ENCODE data around the gene ONECUT1.

The ONECUT1 gene

GRCh38 chr15:52783929-52784798, 6.0 kb downstream of the ONECUT1 start:
- DNase-seq (ENCODE audit: low read depth in 3 of 3), result no peak

GRCh38 chr15:52783191-52783829, 6.8 kb downstream of the ONECUT1 start:
- DNase-seq (ENCODE audit: low read depth in 3 of 3), result no peak

GRCh38 chr15:52782514-52782913, 7.6 kb downstream of the ONECUT1 start:
- no peak for DNase-seq (ENCODE audit: low read depth in 3 of 3)

- peak; percentile 33 to 60 (median 52) for DNase-seq (ENCODE audit: low read depth in 3 of 3)
Observed at GRCh38 chr15:52780172-52780980, 9.8 kb downstream of the ONECUT1 start.

- DNase-seq (ENCODE audit: low read depth in 3 of 3), result no peak
Observed at GRCh38 chr15:52778457-52778856, 11.7 kb downstream of the ONECUT1 start.

- no peak for DNase-seq (ENCODE audit: low read depth in 3 of 3)
Observed at GRCh38 chr15:52772766-52773165, 17.4 kb downstream of the ONECUT1 start.

- DNase-seq (ENCODE audit: low read depth in 3 of 3), result no peak
Observed at GRCh38 chr15:52765785-52766184, 24.4 kb downstream of the ONECUT1 start.

- no peak for DNase-seq (ENCODE audit: low read depth in 3 of 3)
Observed at GRCh38 chr15:52764731-52765130, 25.4 kb downstream of the ONECUT1 start.

GRCh38 chr15:52762621-52763020, 27.5 kb downstream of the ONECUT1 start:
- DNase-seq (ENCODE audit: low read depth in 3 of 3), result no peak

- DNase-seq (ENCODE audit: low read depth in 3 of 3), result no peak
Observed at GRCh38 chr15:52760562-52760961, 29.6 kb downstream of the ONECUT1 start.

GRCh38 chr15:52759969-52760368, 30.2 kb downstream of the ONECUT1 start:
- no peak for DNase-seq (ENCODE audit: low read depth in 3 of 3)

GRCh38 chr15:52757496-52757895, 32.6 kb downstream of the ONECUT1 start:
- DNase-seq (ENCODE audit: low read depth in 3 of 3), result no peak

- no peak for DNase-seq (ENCODE audit: low read depth in 3 of 3)
Observed at GRCh38 chr15:52751522-52751921, 38.6 kb downstream of the ONECUT1 start.

GRCh38 chr15:52749258-52749657, 40.9 kb downstream of the ONECUT1 start:
- DNase-seq (ENCODE audit: low read depth in 3 of 3), result no peak

GRCh38 chr15:52746162-52746757, 43.9 kb downstream of the ONECUT1 start:
- DNase-seq (ENCODE audit: low read depth in 3 of 3), result no peak

GRCh38 chr15:52745326-52746161, 44.6 kb downstream of the ONECUT1 start:
- DNase-seq (ENCODE audit: low read depth in 3 of 3), result no peak

GRCh38 chr15:52738311-52738710, 51.8 kb downstream of the ONECUT1 start:
- DNase-seq (ENCODE audit: low read depth in 3 of 3), result no peak

GRCh38 chr15:52737720-52738119, 52.4 kb downstream of the ONECUT1 start:
- no peak for DNase-seq (ENCODE audit: low read depth in 3 of 3)

GRCh38 chr15:52735231-52736089, 54.7 kb downstream of the ONECUT1 start:
- peak; percentile 18 to 72 (median 48) for DNase-seq (ENCODE audit: low read depth in 3 of 3)

- no peak for DNase-seq (ENCODE audit: low read depth in 3 of 3)
Observed at GRCh38 chr15:52734329-52734728, 55.8 kb downstream of the ONECUT1 start.

Measured in stimulated activated CD4-positive, alpha-beta T cell treated with anti-CD3 and anti-CD28 coated beads, TNF-alpha, amount 100 ng/mL, for 24 hours (primary cell).